HG02943 (cell line): ENCODE data around the gene PELI1.

Experiments used
- ATAC-seq: cut with Tn5 transposase; IDR thresholded peaks from one replicate; pipeline ENCODE4 v1.9.1; 2021; ENCODE audit warnings: mild to moderate bottlenecking, low read depth, moderate library complexity; ENCODE audit not compliant: unreplicated experiment

PELI1 gene, protein sequence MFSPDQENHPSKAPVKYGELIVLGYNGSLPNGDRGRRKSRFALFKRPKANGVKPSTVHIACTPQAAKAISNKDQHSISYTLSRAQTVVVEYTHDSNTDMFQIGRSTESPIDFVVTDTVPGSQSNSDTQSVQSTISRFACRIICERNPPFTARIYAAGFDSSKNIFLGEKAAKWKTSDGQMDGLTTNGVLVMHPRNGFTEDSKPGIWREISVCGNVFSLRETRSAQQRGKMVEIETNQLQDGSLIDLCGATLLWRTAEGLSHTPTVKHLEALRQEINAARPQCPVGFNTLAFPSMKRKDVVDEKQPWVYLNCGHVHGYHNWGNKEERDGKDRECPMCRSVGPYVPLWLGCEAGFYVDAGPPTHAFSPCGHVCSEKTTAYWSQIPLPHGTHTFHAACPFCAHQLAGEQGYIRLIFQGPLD

DNA sequence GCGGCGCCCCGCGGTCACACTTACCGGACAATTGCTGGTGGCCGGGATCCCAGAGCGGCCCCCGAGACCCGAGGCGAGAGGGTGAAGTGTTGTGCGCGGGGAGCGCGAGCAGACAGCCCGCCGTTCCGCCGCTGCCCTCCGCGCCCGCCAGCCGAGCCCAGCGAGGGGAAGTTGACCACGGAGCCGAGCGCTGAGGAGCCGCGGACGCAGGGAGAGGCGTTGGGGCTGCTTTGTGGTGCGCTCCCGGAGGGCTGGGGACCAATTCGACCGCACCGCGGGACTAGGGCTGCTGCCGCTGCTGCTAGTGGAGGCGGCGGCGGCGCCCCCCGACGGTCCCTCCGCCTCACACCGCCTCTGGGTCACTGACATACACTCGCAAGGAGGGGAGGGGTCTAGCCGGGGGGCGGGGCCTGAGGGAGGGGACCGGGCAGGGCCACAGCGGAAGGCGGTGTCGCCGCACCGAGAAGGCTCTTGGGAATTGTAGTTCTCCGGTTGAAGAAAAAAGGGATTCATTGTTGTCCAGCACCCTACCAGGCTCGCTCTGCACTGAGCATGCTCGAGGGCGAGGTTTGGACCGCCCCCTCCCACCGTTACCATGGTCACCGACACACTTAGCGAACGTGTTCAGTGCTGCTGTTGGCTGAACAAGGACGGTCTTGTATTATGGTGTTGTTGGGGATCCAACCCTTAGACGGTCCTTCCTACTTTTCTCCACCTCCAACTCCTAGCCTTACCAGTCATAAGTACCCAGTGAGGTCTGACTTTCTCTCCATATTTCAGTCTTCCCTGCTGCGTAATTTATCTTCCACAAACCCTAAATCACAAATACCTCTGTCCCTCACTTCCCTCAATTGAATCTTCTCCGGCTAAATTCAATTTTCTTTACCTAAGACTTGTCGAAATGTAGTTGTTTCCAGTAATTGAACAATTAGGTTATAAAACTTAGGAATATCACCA lies at the start of gene PELI1:
Gene PELI1, minus strand, starts transcription at position 364 of the 957 bp plus-strand sequence. CDS start 36,110 bp downstream, outside the sequence.
- ATAC-seq: peak; percentile 80

DNA sequence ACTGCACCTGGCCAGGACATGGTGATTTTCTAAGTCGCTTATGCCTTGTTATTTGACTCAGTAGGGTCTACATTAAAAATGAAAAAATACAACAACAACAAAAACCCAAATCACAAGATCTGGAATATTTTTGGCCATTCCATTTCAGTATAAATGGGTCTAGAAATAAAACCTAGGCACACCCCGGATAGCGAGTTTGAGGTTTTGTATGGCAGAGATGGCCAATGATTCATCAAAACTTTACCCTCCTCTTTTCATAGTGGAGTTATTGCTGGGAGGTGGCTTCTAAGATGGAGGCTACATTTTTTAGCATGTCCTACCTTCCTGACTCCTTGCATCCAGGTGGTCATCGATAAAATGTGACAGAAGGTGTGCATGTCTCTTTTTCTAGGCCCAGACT lies 49.3 kb upstream of the PELI1 start:
- ATAC-seq: no peak

DNA sequence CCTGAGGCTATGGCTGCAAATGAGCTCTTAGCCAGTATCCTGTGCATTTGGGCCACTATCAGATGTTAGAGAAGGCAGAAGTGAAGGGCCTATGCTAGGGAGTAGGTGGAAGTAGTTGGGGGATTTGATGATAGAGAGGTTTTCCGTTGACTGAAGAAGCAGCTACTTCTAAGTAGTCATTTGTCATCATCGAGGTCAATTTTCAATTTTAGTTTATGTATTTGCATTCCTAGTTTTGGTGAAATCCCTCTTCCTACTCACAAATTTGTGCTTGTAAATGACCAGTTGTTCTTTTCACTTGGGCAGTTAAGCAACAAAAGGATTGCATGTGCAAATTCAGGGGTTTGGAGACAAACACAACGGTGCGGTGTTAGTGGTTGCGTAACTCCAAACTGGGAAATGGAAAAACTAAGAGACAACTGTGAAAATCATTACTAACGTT lies 48.5 kb upstream of the PELI1 start:
- ATAC-seq: no peak

DNA sequence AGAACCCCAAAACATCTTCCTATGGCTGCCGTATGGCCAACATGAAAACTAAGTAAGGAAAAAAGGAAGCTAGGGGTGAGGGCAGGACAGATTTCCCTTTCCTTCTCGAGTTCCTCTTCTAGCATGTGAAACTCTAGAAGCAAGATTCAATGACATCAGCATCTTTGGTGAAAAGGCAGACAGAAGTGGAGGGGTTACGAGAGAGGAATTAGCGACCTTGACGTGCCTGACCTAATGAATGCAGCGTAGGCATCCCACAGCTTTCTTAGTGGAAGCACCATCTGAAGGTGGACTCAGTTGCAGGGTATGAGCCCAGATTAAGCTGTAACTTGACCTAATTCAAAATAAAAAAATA lies 47.9 kb upstream of the PELI1 start:
- ATAC-seq: no peak

DNA sequence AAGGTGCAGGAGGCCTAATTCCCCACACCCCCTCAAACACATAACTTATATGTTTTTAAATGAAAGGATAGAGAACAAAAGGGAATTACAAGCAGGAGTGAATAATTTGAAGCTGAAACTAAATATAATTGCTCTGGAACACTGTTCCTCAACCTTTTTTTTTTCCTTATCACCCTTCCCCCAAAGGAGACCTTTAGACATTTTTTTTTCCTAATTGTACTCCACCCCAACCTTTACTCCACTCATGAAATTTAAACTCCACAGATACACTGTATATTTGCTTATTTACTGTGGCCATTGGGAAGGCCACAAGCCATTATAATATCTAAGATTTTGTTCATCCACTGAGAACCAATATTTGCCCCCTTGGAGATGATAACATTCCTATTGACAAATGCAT lies 45.4 kb upstream of the PELI1 start:
- no peak for ATAC-seq

DNA sequence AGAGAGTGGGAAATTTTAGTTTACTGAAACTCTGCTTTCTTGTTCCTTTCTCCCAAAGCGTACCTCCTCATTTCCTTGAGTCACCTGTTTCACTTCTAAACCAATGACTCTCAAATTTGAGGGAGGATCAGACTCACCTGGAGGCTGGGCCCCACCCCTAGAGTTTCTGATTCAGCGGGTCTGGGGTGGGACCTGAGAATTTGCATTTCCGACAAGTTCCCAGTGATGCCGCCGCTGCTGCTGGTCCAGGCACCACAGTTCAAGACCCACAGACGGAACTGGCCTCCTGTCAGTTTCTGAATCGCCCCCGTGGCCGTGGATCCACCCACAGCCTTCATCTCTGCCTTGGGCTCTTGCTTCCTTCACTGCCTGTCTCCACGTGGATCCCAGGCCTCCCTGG lies 44.9 kb upstream of the PELI1 start:
- ATAC-seq: no peak

DNA sequence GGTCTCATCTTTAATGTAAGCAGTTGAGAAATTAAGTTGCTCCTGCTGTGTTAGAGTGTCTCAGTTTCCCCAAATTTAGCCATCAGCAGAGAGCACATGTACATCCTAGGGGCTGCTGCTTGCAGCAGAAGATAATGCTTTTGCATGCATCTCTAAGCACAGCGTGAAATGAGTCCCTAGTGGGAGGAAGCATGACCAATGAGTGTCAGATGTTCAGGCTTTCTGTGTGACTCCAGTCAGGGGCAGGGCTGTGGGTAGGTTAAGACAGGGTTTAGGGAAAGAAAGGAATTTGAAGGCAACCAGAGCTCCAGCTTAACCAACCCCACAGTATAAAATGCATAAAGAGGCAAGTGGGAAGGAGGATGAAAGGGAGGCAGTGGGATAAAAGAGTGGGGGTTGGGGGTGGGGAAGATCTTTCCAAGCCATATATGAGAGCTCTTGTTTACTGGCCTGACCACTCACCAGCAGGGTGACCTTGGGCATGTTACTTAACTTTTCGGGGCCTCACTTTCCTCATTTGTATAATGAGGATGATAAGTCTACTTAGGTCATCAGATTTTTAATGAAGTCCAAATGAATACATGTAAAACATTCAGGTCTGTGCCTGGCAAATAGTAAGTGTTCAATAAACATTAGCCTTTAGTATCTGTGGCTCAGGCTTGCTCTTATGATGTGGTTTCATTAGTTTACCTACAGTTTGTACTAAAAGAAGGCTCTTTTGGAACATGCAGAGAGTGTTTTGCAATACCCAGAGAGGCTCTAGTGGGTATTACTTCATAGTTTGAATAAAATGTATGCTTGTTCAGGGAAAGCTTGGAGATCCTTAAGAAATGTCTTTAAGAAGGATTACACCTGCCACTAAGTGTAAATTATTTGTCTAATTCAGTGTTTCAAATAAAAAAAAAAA lies 42.7 kb upstream of the PELI1 start:
- ATAC-seq: no peak

DNA sequence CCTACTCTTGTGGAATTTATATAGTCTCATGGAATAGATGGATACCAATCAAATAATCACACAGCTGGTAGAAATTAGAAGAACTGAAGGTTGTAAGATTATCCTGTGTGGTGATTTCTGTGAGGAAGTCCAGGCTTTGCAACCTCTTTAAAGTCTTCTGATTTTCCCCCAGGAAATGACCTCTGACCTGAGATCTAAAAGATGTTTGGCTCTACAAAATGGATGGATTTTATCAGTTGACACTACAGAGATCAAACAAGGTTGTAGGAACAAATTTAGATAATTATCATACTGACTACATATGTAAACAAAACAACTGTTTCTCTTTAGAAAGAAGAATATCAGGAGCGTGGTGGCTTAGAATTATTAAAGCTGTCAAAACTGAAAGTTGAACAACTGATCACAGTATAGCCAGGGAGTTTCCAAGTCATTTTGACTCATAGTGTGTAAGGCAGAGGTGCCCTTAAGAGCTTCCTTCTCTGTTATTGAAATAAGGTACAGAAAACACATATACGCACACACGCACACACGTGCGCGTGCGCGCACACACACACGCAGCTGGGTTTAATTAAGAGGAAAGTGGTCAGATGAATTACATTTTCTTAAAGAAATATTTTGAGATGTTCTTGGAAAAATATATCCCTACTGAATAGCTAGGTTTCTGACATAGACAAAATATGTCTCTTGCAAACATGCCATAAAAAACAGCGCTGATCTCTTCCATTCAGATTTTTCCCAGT lies 35.5 kb upstream of the PELI1 start:
- peak; percentile 67 for ATAC-seq

DNA sequence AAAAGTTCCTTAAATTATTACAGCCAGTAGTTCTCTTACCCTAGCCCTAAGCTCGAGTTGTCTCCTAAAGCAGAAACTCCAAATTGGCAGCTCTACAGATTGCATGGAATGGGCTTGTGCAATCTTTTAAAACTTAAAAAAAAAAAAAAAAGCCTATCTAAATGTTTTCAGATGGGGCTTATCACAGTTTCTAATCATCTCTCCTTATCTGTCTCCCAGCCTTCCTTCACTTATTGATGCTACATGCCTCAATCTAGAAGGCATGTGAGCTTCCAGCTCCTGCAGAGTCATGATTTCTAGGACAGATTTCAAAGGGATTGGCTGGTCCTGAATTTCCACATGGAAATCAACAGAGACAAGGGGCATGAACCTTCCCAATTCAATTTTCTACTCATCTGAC lies 33.1 kb upstream of the PELI1 start:
- no peak for ATAC-seq

DNA sequence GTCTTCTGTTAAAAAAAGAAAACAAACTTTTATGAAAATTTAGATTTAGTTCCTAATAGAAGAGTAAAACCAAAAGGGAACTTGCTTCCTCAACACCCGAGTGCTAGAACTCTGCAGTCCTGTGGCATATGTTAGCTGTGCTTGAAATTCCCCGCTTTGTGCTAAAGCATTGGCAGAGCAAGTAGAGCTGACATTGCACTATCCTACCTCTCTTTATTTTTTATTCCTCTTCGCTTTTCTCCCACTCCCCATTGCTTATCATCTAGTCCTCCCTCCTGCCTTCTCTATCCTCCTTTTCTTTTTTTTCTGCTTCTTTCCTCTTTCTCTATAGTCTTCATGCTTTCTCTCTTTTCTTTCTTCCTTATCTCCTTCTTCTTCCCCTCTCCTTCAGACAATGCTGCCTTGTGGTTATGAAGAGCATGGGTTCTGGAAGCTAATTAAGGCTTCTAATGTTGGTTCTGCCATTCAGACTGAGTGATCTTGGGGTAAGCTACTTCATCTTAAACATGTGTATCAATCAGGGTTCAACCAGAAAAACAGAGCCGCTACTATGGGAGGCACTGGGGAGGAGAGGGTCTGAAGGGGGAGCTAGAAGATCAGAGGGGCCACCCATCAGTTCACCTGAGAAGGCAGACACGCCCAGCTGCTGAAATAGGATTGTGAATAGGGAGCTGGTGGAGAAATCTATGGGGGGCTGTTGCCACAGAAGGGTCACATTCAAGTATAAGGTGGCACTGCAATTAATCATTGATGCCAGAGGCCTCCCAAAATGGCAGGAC lies 31.4 kb upstream of the PELI1 start:
- no peak for ATAC-seq

DNA sequence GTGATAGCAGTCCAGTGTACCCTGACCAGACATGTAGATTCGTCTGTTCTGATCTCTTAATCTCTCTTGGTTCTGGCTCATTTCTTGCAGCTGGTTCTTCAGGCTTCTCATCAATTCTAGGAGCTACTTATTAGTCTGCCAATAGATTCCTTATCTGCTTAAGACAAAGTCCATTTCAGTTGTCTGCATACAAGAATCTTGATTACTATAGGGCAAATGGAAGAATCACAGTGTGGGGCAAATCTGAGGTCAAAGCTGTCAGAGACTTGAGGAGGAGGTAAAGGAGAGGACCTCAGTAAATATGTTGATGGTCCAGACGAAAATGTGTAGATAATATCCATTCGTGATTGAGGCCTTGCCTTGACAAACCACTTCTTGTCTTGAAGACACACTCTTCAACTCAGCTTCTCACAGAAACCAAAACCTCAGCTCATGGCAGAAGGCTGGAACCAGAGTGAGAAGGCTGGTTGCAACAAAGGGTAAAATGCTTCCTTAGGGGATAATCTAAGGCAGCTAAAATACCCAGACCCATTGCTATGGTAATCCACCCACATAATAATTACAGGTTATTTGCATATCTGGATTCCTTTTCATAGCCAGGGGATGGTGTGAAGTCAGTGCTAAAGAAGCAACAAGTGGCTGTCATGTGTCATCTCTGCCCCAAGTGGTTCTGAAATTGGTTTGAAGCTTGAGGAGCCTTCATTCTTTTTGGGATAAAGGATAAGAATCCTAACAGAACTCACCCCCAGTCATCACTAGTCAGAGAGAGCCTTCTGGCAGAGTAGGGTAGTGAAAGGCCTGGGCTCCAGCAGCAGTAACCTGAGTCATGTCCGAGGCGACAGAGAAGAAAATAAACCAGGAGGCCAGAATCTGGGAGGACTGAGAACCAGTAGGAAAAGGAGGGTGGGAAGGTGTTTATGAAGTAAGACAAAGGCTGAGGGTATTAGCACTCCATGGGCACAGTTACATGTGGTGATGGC lies 29.2 kb upstream of the PELI1 start:
- no peak for ATAC-seq

DNA sequence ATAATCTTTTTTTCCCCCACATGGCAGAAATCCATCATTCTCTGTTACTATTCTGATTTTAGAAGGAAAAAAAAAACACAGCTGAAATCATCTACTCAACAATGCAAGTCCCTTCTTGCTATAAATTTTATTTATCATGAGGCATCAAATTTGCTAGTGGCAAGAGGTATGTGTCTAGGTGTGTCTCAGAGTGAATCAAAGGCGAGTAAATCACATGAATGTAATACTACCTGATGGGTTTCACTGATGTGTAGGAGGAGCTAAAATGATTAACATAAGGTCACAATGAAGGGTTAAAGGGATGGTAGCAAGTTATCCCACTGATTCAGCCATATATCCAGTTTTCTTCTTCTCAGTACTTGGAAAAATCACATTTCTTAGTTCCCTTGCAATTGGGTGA lies 24.5 kb upstream of the PELI1 start:
- ATAC-seq: no peak

DNA sequence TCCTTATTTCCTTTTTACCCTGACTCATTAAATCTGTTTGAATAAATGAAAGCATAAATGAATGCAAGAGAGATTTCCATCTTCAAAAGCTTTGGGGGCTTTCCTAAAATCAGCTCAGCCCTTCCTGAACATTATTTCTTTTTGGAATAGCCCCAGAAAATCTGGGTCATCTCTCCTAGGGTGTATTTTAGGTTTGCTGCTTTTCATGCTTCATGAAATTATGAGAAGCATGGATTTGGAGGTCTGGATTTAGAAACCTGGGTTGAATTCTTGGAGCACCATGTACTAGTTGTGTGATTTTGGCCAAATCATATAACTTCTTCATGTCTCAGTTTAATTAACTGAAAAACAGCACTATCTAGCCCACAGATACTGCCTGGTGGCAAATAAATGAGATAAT lies 24.0 kb upstream of the PELI1 start:
- no peak for ATAC-seq

DNA sequence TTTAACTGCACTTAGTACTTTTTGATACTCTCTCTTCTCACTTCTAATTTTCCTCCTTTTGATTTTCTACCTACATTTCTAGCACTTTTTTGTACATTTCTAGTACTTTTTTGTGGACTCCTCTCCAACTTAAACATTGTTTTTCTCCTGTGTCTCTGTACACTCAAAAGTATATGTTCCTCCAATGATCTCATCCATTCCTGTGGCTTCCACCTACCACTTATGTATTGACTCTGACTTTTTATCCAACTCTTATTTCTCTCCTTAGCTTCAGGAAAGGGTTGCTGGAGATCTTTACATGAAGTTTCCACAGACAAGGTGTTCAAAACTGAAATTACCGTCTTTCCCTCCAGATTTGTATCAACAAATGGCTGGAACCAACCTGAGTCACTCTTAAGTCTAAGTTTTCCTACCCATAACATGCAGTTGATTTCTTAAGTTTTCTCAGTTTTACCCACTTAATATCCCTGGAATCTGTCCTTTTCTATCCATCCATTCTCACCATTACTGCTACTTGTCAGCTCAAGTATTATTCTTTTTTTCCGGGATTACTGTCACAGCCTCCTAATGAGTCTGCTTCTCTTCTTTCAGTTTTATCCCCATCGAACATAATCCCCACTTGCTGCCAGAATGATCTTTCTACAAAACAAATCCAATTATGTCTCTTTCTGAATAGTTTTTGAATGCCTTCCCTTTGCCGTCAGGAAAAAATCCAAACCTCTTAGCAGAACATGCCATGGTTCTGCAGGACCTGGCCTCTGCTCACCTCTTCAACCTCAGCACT lies 22.6 kb upstream of the PELI1 start:
- ATAC-seq: no peak

DNA sequence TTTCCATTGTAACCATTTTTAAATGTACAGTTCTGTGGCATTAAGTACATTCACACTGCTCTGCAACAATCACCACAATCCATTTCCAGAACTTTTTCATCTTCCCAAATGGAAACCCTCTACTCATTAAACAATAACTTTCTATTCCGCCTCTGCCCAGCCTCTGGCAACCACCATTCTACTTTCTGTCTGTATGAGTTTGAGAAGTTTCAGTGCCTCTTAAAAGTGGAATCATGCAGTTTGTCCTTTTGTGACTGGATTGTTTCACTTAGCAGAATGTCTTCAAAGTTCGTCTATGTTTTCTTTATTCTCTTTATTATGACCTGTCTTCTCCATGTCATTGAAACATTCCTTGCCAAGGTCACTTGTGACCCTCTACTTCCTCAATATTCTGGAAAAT lies 22.0 kb upstream of the PELI1 start:
- ATAC-seq: no peak

DNA sequence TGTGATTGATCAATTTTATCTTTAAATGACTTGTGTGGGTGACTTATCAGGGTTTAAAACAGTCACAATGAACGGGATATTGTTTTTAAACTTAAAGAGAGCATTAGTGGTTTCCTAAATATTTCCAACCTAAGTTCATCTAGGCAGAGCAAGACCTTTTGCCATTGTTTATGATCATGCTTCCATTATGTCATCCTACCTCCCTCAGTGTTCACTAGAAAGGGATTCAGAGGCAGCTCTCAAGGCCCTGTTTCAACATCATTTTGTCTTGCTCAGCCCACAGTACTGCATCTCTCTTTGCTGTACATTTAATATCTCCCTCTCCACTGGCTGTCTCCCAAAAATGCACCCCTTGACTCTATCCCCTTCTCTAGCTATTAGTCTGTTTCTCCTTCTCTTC lies 21.5 kb upstream of the PELI1 start:
- ATAC-seq: no peak

DNA sequence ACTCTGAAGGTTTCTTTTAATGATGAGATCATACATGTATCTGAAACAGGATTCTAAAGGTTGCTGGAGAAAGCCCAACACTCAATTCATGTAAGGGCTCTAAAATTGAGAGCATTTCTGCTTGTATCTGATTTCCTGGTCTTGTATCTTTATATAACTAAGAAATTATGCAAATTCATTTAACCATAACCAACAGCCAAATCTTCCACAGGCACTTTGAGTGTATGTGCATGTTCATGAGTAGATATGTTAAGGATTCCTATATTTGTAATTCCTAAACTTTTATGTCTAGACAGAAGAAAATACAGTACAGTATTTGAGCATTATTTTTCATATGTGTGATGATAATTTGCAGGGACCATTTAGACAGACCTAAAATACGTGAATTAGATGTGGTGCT lies 20.4 kb upstream of the PELI1 start:
- ATAC-seq: no peak
